Uterus (tissue), 2 donors: Measurements from ENCODE around the gene LGR6.

Source experiments
- CTCF ChIP-seq, 4 experiments: fragments of 200-600 bp in 2 of 4; fragments of 450-650 bp in 2 of 4; sonication (generic) in 2 of 4; IDR thresholded peaks; one replicate each; pipeline ENCODE4 v1.5.1; 2016 to 2019; ENCODE audit warnings: antibody characterized with exemption in 4 of 4, mild to moderate bottlenecking in 2 of 4, moderate library complexity in 1 of 4
- POLR2A ChIP-seq, 2 donors: fragments of 450-650 bp; IDR thresholded peaks; one replicate each; pipeline ENCODE4 v1.6.1; 2016; ENCODE audit warnings: antibody characterized with exemption in 2 of 2, mild to moderate bottlenecking in 1 of 2, moderate library complexity in 1 of 2

GRCh38 chr1:202310746-202311145, 117.1 kb downstream of the LGR6 start:
- TF ChIP-seq POLR2A (IDR thresholded peaks at IDR 0.05) (no peak), CTCF (IDR thresholded peaks at IDR 0.05) (no peak)
